Measurements from ENCODE around the gene ALKBH5. TPM values are rescaled to one million over a fixed set of nuclear protein-coding genes. Genes with fewer than 3 reads are reported as not detected.

The ALKBH5 gene
- total RNA-seq, 2 donors from 2014 or later = 94.8 to 130 TPM

DNA sequence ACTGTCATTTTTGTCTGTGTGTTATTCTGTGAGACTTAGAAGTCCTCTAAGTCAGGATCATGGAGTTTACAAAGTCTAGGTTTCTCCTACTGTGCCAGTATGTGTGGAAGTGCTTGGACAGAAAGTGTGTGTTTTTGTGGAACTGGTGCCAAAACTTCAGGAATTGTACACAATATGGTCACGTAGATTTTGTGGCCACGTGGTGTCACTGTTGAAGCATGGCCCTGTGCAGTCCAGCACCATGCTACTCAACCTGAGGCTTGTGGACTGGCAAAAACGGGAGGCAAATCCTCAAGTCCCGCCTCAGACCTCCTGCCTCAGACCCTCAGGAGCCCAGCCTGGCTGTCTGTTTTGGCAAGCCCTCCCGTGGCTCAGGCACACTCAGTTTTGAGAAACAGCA is 16.7 kb upstream of the ALKBH5 start:
- no peaks in the 10 kb centered on the region for H3K4me1 ChIP-seq
- no peaks in the 10 kb centered on the region for H3K36me3 ChIP-seq
- no peaks in the 10 kb centered on the region for H3K9me3 ChIP-seq
- H3K4me3 ChIP-seq = no peak overlapping the region
- TF ChIP-seq, protein P1, sequence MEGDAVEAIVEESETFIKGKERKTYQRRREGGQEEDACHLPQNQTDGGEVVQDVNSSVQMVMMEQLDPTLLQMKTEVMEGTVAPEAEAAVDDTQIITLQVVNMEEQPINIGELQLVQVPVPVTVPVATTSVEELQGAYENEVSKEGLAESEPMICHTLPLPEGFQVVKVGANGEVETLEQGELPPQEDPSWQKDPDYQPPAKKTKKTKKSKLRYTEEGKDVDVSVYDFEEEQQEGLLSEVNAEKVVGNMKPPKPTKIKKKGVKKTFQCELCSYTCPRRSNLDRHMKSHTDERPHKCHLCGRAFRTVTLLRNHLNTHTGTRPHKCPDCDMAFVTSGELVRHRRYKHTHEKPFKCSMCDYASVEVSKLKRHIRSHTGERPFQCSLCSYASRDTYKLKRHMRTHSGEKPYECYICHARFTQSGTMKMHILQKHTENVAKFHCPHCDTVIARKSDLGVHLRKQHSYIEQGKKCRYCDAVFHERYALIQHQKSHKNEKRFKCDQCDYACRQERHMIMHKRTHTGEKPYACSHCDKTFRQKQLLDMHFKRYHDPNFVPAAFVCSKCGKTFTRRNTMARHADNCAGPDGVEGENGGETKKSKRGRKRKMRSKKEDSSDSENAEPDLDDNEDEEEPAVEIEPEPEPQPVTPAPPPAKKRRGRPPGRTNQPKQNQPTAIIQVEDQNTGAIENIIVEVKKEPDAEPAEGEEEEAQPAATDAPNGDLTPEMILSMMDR (IDR thresholded peaks at IDR 0.05) = no peak
- no peak overlapping the region for H3K27ac ChIP-seq
- no peaks in the 10 kb centered on the region for H3K27me3 ChIP-seq
- H3K9ac ChIP-seq (ENCODE audit: low read depth in 2 of 2, low read length in 2 of 2) = no peak overlapping the region
- no peak for DNase-seq
- intact Hi-C loops (cut with DNase I) = no loop called here

DNA sequence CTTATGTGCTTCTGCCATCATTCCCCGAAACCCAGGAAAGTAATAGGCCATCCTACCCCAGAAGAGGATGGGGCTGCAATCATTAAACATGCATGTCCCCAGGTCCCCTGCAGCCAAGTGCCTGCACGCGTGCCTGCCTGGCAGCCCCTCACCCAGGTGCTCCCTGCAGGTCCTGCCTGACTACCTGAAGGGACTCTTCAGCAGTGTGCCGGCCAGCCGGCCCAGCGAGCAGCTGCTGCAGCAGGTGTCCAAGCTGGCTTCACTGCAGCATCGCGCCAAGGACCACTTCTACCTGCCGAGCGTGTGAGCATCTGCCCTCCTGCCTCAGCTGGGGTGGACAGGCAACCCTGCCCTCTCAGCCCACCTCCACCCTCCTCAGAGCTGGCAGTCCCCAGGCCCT is 16.2 kb upstream of the ALKBH5 start:
- DNase-seq = no peak
- Histone ChIP-seq H3K4me3 (no peak overlapping the region), H3K9ac (ENCODE audit: low read depth in 2 of 2, low read length in 2 of 2) (no peak overlapping the region), H3K4me1 (no peaks in the 10 kb centered on the region), H3K9me3 (no peaks in the 10 kb centered on the region), H3K27me3 (no peaks in the 10 kb centered on the region), H3K36me3 (no peaks in the 10 kb centered on the region), H3K27ac (no peak overlapping the region)
- intact Hi-C loops (cut with DNase I) = no loop called here
- TF ChIP-seq, protein P1 (IDR thresholded peaks at IDR 0.05) = no peak

- H3K36me3 ChIP-seq = no peaks in the 10 kb centered on the region
- H3K27ac ChIP-seq = no peak overlapping the region
- DNase-seq = no peak
- H3K27me3 ChIP-seq = no peaks in the 10 kb centered on the region
- TF ChIP-seq, protein P1 (IDR thresholded peaks at IDR 0.05) = no peak
- H3K4me3 ChIP-seq = no peak overlapping the region
- intact Hi-C loops (cut with DNase I) = no loop called here
- H3K9ac ChIP-seq (ENCODE audit: low read depth in 2 of 2, low read length in 2 of 2) = no peak overlapping the region
- H3K4me1 ChIP-seq = no peaks in the 10 kb centered on the region
- no peaks in the 10 kb centered on the region for H3K9me3 ChIP-seq
Observed at GRCh38 chr17:18172531-18173278, 10.9 kb upstream of the ALKBH5 start.

DNA sequence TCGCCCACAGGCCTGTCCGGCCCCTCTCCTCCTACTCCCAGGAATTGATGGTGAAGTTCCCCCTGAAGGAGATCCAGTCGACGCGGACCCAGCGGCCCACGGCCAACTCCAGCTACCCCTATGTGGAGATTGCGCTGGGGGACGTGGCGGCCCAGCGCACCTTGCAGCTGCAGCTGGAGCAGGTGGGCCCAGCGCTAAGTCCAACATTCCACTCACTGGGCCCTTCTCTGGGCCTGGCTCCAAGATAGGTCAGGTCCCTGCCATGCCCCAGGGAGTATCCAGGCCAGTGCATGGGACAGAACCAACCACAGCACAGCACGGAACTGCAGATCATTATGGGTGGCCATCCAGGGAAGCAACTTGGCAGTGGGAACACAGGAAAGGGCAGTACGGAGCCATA is 9.9 kb upstream of the ALKBH5 start:
- H3K27me3 ChIP-seq = no peaks in the 10 kb centered on the region
- TF ChIP-seq, protein P1 (IDR thresholded peaks at IDR 0.05) = no peak
- no peaks in the 10 kb centered on the region for H3K36me3 ChIP-seq
- no peak overlapping the region for H3K9ac ChIP-seq (ENCODE audit: low read depth in 2 of 2, low read length in 2 of 2)
- no peak overlapping the region for H3K27ac ChIP-seq
- intact Hi-C loops (cut with DNase I) = no loop called here
- H3K4me1 ChIP-seq = no peaks in the 10 kb centered on the region
- DNase-seq = no peak
- no peaks in the 10 kb centered on the region for H3K9me3 ChIP-seq
- no peak overlapping the region for H3K4me3 ChIP-seq

DNA sequence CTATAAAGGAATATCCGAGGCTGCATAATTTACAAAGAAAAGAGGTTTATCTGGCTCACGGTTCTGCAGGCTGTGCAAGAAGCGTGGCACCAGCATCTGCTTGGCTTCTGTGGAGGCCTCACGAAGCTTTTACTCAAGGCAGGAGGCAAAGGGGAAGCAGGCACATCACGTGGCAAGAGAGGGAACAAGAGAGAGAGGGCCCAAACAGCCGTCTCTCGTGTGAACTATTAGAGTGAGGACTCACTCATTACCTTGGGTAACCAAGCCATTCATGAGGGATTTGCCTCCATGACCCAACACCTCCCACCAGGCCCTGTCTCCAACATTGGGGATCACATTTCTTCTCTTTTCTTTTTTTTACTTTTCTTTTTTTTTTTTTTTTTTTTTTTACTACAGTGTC is 7.5 kb upstream of the ALKBH5 start:
- intact Hi-C loops (cut with DNase I) = no loop called here
- DNase-seq = no peak
- no peaks in the 10 kb centered on the region for H3K27me3 ChIP-seq
- no peak overlapping the region for H3K27ac ChIP-seq
- no peaks in the 10 kb centered on the region for H3K9me3 ChIP-seq
- no peak overlapping the region for H3K4me3 ChIP-seq
- no peaks in the 10 kb centered on the region for H3K4me1 ChIP-seq
- TF ChIP-seq, protein P1 (IDR thresholded peaks at IDR 0.05) = no peak
- H3K36me3 ChIP-seq = no peaks in the 10 kb centered on the region
- H3K9ac ChIP-seq (ENCODE audit: low read depth in 2 of 2, low read length in 2 of 2) = no peak overlapping the region

Data from colonic mucosa (tissue), 4 donors.